ENCODE data around the gene KRT20. TPM values are rescaled to one million over a fixed set of nuclear protein-coding genes. Genes with fewer than 3 reads are reported as not detected.

Gene KRT20
- polyA plus RNA-seq, 3 donors = not detected

DNA sequence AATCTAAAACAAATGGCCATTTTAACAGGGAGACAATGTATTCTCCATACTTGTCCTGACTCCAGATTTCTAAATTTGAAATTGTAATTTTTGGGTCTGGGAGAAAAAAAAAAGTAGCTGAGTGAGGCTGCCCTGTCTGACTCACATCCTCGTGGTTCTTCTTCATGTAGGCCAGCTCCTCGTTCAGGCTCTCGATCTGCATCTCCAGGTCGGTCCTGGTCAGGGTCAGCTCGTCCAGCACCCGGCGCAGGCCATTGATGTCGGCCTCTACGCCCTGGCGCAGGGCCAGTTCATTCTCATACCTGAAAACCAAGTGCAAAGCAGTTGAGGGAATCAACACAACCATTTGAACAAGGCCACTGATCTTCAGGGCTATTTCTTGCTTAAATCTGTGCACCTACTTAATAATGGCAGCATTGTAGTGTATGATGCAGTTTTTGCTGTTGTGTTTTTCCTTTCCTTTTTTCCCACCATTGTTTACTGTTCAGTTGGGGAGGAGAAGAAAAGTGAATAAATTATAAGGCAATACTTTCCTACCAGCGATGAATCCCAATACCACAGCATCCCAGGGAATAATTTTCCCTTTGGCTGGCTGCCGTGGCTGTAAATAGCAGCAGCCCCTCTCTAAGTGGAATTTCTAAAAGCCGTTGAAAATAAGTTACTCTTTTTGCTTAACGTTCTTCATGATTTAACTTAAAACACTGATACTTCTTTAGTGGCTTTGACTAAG, 20.2 kb downstream of the KRT20 start:
- H3K4me1 ChIP-seq (ENCODE audit: control insufficient read depth in 1 of 2, insufficient read depth in 2 of 2, low read length in 2 of 2) = no peaks in the 10 kb centered on the region
- no peak for DNase-seq
- Mint-ChIP-seq H3K27ac (no peak overlapping the region), H3K36me3 (no peaks in the 10 kb centered on the region), H3K4me3 (no peak overlapping the region), H3K4me1 (no peaks in the 10 kb centered on the region), H3K27me3 (ENCODE audit: low read depth in 3 of 3) (peaks cover 5 to 20% (median 11%) of the 10 kb centered on the region in 3 donors), H3K9me3 (peaks cover 0 to 3% (median 0%) of the 10 kb centered on the region in 7 donors)
- H3K4me2 ChIP-seq (replicated peaks; ENCODE audit: extremely low read depth, low read length, poor library complexity, severe bottlenecking) = no peak overlapping the region
- H3K36me3 ChIP-seq (replicated peaks in 1 of 2; ENCODE audit: control insufficient read depth in 1 of 2, insufficient read depth in 2 of 2, low read length in 2 of 2) = no peaks in the 10 kb centered on the region
- no peak overlapping the region for H3K4me3 ChIP-seq (replicated peaks in 1 of 3; ENCODE audit: low read depth in 2 of 3, low read length in 3 of 3)
- H3K27ac ChIP-seq (ENCODE audit: low read depth in 1 of 2, low read length in 2 of 2) = no peak overlapping the region
- TF ChIP-seq, protein P1, sequence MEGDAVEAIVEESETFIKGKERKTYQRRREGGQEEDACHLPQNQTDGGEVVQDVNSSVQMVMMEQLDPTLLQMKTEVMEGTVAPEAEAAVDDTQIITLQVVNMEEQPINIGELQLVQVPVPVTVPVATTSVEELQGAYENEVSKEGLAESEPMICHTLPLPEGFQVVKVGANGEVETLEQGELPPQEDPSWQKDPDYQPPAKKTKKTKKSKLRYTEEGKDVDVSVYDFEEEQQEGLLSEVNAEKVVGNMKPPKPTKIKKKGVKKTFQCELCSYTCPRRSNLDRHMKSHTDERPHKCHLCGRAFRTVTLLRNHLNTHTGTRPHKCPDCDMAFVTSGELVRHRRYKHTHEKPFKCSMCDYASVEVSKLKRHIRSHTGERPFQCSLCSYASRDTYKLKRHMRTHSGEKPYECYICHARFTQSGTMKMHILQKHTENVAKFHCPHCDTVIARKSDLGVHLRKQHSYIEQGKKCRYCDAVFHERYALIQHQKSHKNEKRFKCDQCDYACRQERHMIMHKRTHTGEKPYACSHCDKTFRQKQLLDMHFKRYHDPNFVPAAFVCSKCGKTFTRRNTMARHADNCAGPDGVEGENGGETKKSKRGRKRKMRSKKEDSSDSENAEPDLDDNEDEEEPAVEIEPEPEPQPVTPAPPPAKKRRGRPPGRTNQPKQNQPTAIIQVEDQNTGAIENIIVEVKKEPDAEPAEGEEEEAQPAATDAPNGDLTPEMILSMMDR (IDR thresholded peaks at IDR 0.05) = no peak
- no peak overlapping the region for H2AFZ ChIP-seq (ENCODE audit: insufficient read depth, low read depth, low read length, poor library complexity, severe bottlenecking)
- H3K9ac ChIP-seq (ENCODE audit: insufficient read depth, low read length, poor library complexity, severe bottlenecking) = no peak overlapping the region
- intact Hi-C loops (cut with micrococcal nuclease) = no loop called here
- WGBS (ENCODE audit: insufficient coverage) = 86% methylated on average over 8 of the region's 14 CpGs
- no peaks in the 10 kb centered on the region for H3K9me3 ChIP-seq (replicated peaks in 1 of 2; ENCODE audit: control insufficient read depth in 1 of 2, insufficient read depth in 1 of 2, low read length in 2 of 2)
- no peaks in the 10 kb centered on the region for H3K79me2 ChIP-seq (ENCODE audit: insufficient read depth, low read length)
- H4K20me1 ChIP-seq (ENCODE audit: insufficient read depth, low read length) = no peaks in the 10 kb centered on the region
- peaks cover 0 to 4% of the 10 kb centered on the region in 2 donors for H3K27me3 ChIP-seq (ENCODE audit: control insufficient read depth in 2 of 2, insufficient read depth in 2 of 2, low read length in 2 of 2)

DNA sequence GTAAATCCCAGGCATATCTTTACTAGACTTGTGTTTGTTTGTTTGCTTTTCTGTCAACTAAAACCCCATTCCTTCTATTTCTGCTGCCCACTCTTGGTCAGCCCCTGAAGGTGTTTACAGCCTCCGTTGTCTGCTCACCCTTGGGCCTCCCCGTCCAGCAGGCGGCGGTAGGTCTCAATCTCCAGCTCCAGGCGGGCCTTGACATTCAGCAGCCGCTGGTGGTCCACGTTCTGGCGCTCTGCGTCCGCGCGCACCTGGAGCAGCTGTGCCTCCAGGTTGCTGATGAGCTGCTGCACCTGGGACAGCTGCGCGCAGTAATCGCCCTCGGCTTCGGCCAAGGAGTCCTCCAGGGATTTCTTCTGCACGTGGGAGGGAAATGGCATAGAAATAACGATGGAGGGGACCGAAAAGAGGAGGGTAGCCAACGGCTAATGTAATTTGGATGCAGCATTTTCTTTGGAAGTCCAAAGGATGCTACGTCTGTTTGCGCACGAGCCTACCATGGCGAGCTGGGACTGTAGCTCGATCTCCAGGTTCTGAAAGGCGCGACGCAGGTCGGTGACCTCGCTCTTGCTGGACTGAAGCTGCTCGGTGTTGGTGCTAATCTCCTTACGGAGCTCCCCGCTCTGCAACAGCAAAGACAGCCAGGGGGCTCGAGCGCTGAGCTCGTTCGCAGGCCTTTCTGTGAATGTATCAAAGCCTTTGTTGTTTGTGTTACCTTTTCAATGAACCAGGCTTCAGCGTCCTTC, 21.9 kb downstream of the KRT20 start:
- H4K20me1 ChIP-seq (ENCODE audit: insufficient read depth, low read length) = no peaks in the 10 kb centered on the region
- intact Hi-C loops (cut with micrococcal nuclease) = no loop called here
- Mint-ChIP-seq H3K36me3 (no peaks in the 10 kb centered on the region), H3K4me3 (no peak overlapping the region), H3K27me3 (ENCODE audit: low read depth in 3 of 3) (peaks cover 5 to 18% (median 13%) of the 10 kb centered on the region in 3 donors), H3K9me3 (peaks cover 0 to 3% (median 0%) of the 10 kb centered on the region in 7 donors), H3K27ac (no peak overlapping the region), H3K4me1 (no peaks in the 10 kb centered on the region)
- H3K9ac ChIP-seq (ENCODE audit: insufficient read depth, low read length, poor library complexity, severe bottlenecking) = no peak overlapping the region
- 68% methylated on average over 37 of the region's 39 CpGs for WGBS (ENCODE audit: insufficient coverage)
- no peaks in the 10 kb centered on the region for H3K9me3 ChIP-seq (replicated peaks in 1 of 2; ENCODE audit: control insufficient read depth in 1 of 2, insufficient read depth in 1 of 2, low read length in 2 of 2)
- TF ChIP-seq, protein P1 (IDR thresholded peaks at IDR 0.05) = no peak
- H3K4me3 ChIP-seq (replicated peaks in 1 of 3; ENCODE audit: low read depth in 2 of 3, low read length in 3 of 3) = no peak overlapping the region
- DNase-seq = no peak
- no peaks in the 10 kb centered on the region for H3K36me3 ChIP-seq (replicated peaks in 1 of 2; ENCODE audit: control insufficient read depth in 1 of 2, insufficient read depth in 2 of 2, low read length in 2 of 2)
- peak overlapping the region; percentile 5 for H2AFZ ChIP-seq (ENCODE audit: insufficient read depth, low read depth, low read length, poor library complexity, severe bottlenecking)
- H3K4me1 ChIP-seq (ENCODE audit: control insufficient read depth in 1 of 2, insufficient read depth in 2 of 2, low read length in 2 of 2) = no peaks in the 10 kb centered on the region
- H3K79me2 ChIP-seq (ENCODE audit: insufficient read depth, low read length) = no peaks in the 10 kb centered on the region
- no peak overlapping the region for H3K4me2 ChIP-seq (replicated peaks; ENCODE audit: extremely low read depth, low read length, poor library complexity, severe bottlenecking)
- no peak overlapping the region for H3K27ac ChIP-seq (ENCODE audit: low read depth in 1 of 2, low read length in 2 of 2)
- peaks cover 0 to 4% of the 10 kb centered on the region in 2 donors for H3K27me3 ChIP-seq (ENCODE audit: control insufficient read depth in 2 of 2, insufficient read depth in 2 of 2, low read length in 2 of 2)
